Measurements from ENCODE around the gene EPHA5. TPM values are rescaled to one million over a fixed set of nuclear protein-coding genes. Genes with fewer than 3 reads are reported as not detected.

EPHA5 gene
- total RNA-seq, 1 experiment from 2014 or later = 1.1 TPM

GRCh38 chr4:65502131-65502701, 168.1 kb downstream of the EPHA5 start:
- peak; percentile 88 for DNase-seq (ENCODE audit: low read depth)

GRCh38 chr4:65498606-65499005, 171.7 kb downstream of the EPHA5 start:
- DNase-seq (ENCODE audit: low read depth) = no peak

GRCh38 chr4:65495439-65495838, 174.8 kb downstream of the EPHA5 start:
- DNase-seq (ENCODE audit: low read depth) = no peak

- DNase-seq (ENCODE audit: low read depth) = peak; percentile 79
These were observed 187.9 kb downstream of the EPHA5 start for GRCh38 chr4:65482410-65482809.

- DNase-seq (ENCODE audit: low read depth) = no peak
These were observed 197.8 kb downstream of the EPHA5 start for GRCh38 chr4:65472531-65472930.

- DNase-seq (ENCODE audit: low read depth) = no peak
These were observed 203.1 kb downstream of the EPHA5 start for GRCh38 chr4:65467068-65467680.

- DNase-seq (ENCODE audit: low read depth) = no peak
These were observed 208.5 kb downstream of the EPHA5 start for GRCh38 chr4:65461781-65462180.

GRCh38 chr4:65457011-65457410, 213.3 kb downstream of the EPHA5 start:
- no peak for DNase-seq (ENCODE audit: low read depth)

GRCh38 chr4:65456579-65456978, 213.7 kb downstream of the EPHA5 start:
- no peak for DNase-seq (ENCODE audit: low read depth)

- DNase-seq (ENCODE audit: low read depth) = no peak
These were observed 216.9 kb downstream of the EPHA5 start for GRCh38 chr4:65453398-65453797.

- DNase-seq (ENCODE audit: low read depth) = no peak
These were observed 219.4 kb downstream of the EPHA5 start for GRCh38 chr4:65450899-65451298.

GRCh38 chr4:65437102-65437501, 233.2 kb downstream of the EPHA5 start:
- peak; percentile 19 for DNase-seq (ENCODE audit: low read depth)

GRCh38 chr4:65422109-65422508, 248.2 kb downstream of the EPHA5 start:
- no peak for DNase-seq (ENCODE audit: low read depth)

GRCh38 chr4:65420036-65420435, 250.3 kb downstream of the EPHA5 start:
- DNase-seq (ENCODE audit: low read depth) = no peak

GRCh38 chr4:65416891-65417290, 253.4 kb downstream of the EPHA5 start:
- DNase-seq (ENCODE audit: low read depth) = peak; percentile 8

GRCh38 chr4:65407483-65407882, 262.8 kb downstream of the EPHA5 start:
- DNase-seq (ENCODE audit: low read depth) = no peak

- no peak for DNase-seq (ENCODE audit: low read depth)
These were observed 269.2 kb downstream of the EPHA5 start for GRCh38 chr4:65401083-65401482.

- no peak for DNase-seq (ENCODE audit: low read depth)
These were observed 271.2 kb downstream of the EPHA5 start for GRCh38 chr4:65399084-65399483.

- DNase-seq (ENCODE audit: low read depth) = no peak
These were observed 277.2 kb downstream of the EPHA5 start for GRCh38 chr4:65393078-65393477.

GRCh38 chr4:65392488-65392887, 277.8 kb downstream of the EPHA5 start:
- DNase-seq (ENCODE audit: low read depth) = no peak

- DNase-seq (ENCODE audit: low read depth) = no peak
These were observed 278.5 kb downstream of the EPHA5 start for GRCh38 chr4:65391814-65392213.

- DNase-seq (ENCODE audit: low read depth) = no peak
These were observed 278.9 kb downstream of the EPHA5 start for GRCh38 chr4:65391382-65391781.

GRCh38 chr4:65386927-65387326, 283.4 kb downstream of the EPHA5 start:
- no peak for DNase-seq (ENCODE audit: low read depth)

All from LHCN-M2 (cell line).